Muscle of back (tissue), 11 donors: ENCODE data around the gene PCNA. TPM values are rescaled to one million over a fixed set of nuclear protein-coding genes. Genes with fewer than 3 reads are reported as not detected.
A peak's percentile ranks its signal among the peaks of the same experiment; 100 is the strongest.
"Not testable (repeated sequence)": the region's sequence is repeated elsewhere in the genome, so short reads cannot be mapped to it uniquely, and the experiment has no call there.

Experiments
- DNase-seq, 3 donors: peaks; one replicate each; pipeline versions ENCODE4 v3.0.0 to v3.0.0-alpha.2; 2013
- polyA plus RNA-seq, 10 donors: library from polyadenylated mRNA; unstranded; fragments of 120-200 nt; gene quantifications; one replicate each; pipeline ENCODE4 v1.2.1, GENCODE V29; 2013; ENCODE audit not compliant: insufficient read length in 10 of 10

PCNA gene
- polyA plus RNA-seq, 10 donors = 61.5 to 128 (median 70.3) TPM

DNA sequence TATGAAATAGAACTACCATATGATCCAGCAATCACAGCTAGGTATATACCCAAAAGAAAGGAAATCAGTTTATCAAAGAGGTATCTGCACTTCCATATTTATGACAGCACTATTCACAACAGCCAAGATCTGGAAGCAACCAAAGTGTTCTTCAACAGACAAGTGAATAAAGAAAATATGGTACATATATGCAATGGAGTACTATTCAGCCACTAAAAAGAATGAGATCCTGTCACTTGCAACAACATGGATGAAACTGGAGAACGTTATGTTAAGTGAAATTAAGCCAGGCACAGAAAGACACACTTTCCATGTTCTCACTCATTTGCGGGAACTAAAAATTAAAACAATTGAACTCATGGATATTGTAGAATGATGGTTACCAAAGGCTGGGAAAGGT, 15.3 kb downstream of the PCNA start:
- DNase-seq = no peak

DNA sequence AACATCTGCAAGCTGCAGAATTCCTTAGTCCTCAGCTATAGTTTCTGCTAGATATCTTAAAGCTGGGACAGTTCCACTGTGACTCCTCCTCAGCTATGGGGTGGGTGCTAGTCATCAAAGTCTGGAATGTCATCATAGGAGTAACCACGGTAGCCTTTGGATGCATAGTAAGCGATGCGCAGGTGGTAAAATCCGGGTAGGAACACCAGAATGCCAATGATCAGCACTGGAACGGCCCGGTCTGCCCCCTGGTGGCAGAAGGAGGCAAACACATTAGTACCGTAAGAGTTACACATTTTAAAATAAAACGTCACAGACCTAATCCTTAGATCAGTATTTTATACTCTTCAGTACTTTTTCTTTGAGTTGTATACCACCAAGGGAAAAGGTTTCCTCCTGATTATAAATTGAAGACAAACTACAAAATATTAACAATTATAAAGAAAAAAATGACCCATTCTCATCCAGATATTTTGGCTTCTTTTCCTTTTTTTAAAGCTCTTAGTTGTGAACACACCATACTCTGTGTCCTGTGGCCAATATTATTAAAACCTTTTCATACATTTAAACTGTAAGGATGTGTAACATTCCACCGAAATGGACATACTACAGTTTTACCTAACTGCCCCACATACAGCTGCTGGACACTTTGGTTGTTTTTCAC, 18.9 kb downstream of the PCNA start:
- peak in 2 of 3 donors; percentile 57 to 72 for DNase-seq

DNA sequence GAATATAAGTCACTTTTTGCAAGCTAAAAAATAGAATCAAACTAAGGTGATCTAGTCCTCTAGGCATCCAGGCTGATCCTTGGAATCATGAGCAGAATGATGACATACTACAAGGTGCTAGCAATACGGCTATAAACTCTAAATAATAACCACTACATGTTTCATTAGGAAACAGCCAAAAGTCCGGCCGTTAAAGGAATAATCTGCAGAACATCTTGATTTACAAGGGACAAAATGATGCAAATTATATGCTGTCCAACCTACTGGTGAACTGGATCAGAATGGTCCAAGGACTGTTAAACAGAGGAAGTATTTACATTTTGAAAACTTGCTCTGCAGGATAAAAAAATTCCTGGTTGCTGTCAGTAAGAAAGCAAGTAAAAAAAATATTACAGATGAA, 19.8 kb downstream of the PCNA start:
- DNase-seq = not testable (repeated sequence)

DNA sequence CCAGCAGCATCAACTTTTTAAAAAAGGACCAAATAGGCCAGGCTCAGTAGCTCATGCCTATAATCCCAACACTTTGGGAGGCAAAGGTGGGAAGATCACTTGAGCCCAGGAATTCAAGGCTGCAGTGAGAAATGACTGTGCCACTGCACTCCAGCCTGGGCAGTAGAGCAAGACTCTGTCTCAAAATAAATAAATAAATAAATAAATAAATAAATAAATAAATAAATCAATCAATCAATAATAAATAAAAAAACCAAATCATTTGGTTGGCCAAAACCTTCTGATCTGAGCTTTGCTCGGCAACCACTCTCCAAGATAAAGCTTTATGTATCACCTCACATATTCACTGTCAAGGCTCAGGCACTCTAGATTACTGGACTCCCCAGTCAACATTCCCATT, 20.7 kb downstream of the PCNA start:
- DNase-seq = not testable (repeated sequence)

DNA sequence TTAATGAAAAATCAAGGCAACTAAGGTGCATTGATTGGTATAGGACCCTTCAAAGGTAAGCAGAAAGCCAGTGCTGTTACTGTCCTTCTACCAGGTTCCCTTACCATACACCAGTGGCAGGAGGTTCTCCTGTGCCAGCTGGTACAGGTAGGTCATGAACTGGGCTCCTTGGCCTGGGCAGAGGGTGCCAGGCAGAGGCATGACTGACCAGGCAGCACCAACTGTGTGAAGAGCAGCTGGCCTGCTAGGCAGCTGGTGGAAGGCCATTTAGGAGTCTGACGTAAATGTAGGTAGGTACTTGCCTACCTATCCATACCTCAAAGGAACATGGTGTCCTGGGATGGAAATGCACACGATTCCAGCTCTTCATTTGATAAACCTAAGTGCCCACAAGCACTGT, 23.3 kb downstream of the PCNA start:
- no peak for DNase-seq

DNA sequence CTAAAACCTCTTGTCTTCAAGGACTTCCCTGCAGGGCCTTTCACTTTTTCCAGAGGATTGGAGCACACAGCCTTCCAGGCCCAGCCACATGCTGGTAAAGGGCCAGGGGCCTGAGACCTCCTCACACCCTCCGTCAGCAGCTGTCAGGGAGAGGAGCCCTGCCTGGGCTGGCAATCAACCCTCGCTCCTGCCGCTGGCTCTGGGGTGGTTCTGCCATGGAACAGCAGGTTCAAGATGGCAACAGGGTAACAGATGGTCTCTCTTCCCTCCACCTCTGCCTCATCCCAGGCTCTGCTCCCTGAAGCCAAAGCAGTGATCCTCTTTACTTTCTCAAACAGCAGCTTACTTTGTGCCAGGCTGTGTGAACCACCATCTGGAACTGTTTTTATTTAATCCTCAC, 23.8 kb downstream of the PCNA start:
- no peak for DNase-seq

DNA sequence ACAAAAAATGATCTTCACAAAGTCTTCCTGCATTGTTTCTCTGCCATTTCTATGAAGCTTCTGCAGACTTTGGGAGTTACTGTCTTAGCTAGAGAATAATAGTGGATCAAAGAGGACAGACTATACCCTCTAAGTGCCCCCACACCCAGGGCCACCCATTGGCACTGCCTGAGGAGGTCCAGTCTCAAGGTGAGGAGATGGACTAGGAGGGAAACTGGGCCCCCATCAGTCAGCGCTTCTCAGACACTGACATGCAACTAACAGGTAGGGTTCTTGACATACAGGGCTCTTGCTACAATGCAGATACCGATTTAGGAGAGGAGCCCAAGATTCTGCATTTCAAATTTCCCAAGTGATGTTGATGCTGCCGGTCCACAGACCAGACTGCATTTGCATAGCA, 24.3 kb downstream of the PCNA start:
- no peak for DNase-seq

DNA sequence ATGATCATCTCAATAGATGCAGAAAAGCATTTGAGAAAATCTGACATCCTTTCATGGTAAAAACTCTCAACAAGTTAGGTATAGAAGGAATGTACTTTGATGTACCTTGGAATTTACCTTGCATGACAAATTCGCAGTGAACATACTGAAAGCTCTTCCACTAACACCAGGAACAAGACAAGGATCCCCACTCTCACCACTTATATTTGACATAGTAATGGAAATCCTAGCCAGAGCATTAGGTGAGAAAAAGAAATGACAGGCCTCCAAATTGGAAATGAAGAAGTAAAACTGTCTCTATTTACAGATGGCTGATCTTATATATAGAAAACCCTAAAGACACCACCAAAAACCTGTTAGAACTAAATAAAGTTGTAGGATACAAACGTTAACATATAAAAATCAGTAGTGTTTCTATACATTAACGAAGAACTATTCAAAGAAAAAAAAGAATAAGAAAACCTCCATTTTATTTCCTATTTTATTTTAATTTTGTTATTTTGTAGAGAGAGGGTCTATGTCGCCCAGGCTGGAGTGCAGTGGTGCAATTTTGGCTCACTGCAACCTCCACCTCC, 26.9 kb downstream of the PCNA start:
- DNase-seq = no peak

DNA sequence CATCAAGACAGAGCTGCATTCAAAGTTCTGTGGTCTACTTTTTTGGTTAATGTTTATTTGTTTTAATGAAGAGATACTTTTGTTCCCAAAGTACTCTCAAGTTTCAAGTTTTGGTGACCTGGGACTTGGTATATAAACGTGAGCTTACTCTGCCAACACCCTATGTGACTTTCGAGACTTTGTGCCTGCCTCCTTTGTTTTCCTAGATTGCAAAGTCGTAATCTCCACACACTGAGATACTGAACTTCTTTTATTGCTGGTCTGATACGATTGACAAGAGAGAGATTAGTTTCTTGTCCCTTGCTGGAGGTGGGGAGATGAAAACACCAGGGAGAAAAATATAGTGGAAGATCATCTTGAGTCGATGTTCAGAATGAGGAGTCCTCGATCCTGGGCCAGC, 27.9 kb downstream of the PCNA start:
- DNase-seq = no peak

DNA sequence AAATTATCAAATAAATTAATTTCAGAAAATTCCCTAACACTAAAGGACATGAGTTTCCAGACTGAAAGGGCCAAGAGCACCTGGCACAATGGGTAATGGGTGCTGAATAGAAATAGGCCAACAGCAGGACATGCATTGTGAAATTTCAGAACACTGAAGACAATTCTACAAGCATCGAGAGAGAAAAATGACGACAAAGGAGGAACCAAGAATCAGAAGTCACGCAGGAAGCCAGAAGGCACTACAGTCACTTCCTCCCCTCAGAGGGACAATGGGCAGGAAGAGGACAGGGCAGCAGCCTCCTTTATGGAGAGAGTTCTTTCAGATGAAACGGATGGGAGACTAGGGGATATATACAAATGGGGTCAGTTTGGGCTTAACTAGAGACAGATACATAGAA, 29.6 kb downstream of the PCNA start:
- peak in 1 of 3 donors; percentile 43 for DNase-seq

DNA sequence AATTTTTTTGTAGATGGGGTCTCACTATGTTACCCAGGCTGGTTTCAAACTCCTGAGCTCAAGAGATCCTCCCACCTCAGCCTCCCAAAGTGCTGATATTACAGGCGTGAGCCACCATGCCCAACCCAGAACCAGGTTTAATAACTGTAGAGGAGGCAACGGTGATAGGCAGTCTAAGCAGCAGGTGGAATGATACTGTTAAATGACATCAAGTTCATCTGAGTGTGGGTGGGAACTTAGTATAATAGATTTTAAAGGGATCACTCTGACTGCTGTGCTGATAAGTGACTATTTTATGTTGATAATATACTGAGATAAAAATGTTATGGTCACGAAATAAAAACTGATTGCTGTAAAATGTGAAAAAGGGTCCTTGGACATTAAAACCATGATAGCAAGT, 31.1 kb downstream of the PCNA start:
- DNase-seq = no peak

DNA sequence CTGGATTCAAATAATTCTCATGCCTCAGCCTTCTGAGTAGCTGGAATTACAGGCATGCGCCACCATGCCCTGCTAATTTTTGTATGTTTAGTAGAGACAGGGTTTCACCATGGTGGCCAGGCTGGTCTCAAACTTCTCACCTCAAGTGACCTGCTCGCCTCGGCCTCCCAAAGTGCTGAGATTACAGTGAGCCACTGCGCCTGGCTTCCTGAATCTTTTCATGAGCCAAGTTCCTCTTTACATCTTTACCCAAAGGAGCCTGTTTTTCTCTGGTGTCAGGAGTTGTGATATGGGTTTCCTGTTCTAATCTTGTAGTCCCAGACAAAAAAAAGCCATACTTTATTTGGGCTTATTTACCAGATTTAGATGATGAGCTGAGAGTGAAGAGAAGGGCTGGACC, 34.4 kb downstream of the PCNA start:
- no peak for DNase-seq

DNA sequence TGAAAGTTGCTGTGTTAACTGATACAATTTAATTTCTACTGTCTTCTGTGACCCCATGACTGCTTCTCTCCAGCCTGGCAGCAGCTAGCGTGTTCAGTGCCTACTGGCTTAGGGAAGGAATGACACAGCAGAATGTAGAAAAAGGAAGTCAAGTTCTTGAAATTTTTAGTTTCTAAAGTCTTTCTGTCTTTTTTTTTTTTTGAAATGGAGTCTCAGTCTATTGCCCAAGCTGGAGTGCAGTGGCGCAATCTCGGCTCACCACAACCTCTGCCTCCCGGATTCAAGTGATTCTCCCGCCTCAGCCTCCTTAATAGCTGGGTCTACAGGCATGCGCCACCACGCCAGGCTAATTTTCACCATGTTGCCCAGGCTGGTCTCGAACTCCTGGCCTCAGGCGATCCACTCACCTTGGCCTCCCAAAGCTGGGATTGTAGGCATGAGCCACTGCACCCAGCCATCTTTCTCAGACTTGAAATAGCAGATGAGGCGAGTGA, 39.3 kb downstream of the PCNA start:
- peak in 1 of 3 donors; percentile 38 for DNase-seq

DNA sequence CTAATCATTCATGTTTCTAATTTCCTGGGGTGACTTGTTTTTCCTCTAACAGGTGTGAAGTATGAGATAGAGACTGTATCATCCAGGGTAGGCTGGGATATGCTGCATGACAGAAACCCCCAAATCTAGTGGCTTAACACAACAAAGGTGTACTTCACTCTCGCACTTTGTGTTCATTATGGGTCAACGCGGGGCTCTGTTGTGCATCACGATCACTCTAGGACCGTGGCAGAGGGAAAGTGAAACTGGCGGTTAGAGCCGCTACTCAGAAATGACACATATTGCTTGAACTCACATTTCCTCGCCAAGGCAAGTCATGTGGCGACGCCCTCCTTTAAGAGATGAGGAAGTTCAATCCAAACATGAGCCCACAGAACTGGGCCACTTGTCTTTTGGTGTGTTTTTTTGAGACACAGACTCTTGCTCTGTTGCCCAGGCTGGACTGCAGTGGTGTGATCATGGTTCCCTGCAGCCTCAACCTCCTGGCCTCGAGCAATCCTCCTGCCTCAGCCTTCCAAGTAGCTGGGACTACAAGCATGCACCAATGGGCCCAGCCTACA, 41.3 kb downstream of the PCNA start:
- peak in 2 of 3 donors; percentile 38 to 53 for DNase-seq

DNA sequence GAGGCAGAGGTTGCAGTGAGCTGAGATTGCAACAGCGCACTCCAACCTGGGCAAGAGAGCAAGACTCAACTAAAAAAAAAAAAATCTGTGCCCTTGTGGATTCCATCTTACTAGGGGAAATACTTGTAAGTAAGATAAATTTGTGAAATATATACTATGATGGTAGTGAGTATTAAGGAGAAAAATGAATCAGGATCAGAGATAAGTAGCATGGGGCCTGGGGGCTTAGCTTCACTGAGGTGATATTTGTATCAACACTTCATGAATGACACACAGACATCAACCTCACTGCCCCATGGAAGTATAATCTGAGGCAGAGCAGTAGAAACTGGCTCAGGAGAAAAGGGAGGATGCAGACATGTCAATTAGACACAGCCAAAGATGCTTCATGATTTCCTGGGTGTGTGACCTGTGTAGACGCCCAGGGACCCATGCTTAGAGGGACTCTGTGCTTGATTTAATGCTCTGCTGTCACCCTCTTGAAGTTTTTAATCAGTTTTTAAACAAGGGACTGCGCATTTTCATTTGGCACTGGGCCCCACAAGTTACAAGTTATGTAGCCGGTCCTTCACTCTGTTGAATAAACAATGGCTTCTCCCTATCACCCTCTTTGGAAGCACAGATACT, 41.9 kb downstream of the PCNA start:
- DNase-seq = no peak

DNA sequence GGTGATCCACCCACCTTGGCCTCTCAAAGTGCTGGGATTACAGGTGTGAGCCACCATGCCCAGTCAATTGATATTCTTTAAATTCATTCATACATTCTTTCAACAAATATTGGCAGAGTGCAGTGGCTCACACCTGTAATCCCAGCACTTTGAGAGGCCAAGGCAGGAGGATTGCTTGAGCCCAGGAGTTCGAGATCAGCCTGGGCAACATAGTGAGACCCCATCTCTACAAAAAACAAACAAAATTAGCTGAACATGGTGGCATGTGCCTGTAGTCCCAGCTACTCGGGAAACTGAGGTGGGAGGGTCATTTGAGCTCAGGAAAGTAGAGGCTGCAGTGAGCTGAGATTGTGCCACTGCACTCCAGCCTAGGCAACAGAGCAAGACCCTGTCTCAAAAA, 42.8 kb downstream of the PCNA start:
- not testable (repeated sequence) for DNase-seq

DNA sequence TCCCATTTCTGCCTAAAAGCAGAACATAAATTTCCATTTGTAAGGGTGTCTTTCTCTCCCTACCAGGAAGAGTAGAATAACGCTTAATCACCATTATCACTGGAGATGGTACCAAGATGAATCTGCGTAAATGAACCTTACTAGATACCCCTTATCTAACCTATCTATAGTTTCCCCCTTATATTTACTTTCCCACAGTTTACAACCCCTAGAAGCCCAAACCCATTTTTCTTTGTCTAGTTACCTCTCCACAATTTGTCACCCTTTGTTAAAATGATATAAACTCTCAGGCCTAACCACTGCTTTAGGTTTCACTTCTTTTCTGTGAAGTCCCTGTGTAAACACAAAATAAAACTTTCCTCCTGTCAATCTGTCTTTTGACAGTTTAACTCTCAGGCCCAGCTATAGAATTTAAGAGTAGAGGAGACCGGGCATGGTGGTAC, 45.5 kb downstream of the PCNA start:
- no peak for DNase-seq

DNA sequence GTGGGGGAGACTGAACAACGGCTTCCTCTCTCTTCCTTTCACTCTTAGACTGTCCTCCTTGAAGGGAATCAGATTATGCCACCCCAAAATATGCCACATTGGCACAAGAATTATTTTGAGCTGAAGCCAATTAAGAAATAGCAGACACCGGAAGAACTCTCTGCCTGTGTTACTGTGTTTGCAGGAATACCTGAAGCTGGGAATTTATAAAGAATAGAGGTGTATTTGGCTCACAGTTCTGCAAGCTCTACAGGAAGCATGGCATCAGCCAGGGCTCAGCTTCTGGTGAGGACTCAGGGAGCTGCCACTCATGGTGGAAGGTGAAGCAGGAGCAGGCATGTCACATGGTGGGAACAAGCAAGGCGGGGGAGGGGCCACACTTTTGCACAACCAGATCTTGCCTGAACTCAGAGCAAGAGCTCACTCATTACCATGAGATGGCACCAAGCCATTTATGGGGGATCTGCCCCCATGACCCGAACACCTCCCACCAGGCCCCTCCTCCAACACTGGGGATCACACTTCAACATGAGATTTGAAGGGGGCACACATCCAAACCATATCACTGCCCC, 46.0 kb downstream of the PCNA start:
- no peak for DNase-seq

DNA sequence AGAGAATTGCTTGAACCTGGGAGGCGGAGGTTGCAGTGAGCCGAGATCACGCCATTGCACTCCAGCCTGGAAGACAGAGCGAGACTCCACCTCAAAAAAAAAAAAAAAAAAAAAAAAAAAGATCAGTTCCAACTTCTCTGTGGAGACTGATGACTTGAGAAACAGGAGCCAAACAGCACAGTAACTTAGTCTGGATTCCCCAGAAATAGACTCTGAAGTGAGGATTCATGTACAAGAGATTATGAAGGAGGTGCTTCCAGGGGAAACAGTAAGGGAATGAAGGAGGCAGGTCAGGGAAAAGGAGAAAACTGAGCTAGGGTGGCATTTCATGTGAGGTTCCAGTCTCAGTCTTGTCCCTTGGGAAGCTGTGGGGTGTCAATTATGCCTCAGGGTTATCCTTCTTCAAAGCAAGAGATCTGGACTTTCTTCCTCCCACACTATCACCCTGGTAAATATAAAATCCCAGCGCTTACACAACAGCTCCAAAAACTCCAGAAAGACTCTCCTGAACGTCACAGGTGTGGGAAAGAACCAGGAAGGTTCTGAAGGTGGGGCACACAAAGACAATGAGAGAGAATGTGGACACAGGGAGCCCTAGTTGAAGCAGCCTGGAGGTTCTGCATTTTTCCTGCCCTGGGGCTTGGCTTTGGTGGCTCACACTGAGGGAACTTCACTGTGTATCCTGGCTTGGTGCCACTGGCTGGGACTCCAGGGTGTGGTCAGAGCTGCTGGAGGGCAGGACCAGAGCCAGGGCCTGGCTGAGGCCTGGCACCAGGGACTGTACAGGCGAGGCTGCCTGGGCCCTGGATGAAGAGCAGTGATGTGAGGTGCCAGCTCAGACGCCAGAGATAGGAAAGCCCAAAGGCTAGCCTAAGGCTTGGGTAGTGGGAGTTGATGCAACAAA, 46.8 kb downstream of the PCNA start:
- peak; percentile 40 to 63 (median 40) for DNase-seq

DNA sequence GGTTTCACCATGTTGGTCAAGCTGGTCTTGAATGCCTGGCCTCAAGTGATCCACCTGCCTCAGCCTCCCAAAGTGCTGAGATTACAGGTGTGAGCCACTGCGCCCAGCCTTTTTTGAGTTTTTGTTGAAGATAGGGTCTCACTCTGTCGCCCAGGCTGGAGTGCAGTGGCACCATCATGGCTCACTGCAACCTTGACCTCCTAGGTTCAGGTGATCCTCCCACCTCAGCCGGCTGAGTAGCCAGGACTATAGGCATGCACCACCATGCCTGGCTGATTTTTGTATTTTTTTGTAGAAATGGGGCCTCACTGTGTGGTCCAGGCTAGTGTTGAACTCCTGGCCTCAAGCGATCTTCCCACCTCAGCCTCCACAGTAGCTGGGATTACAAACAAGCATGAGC, 47.8 kb downstream of the PCNA start:
- not testable (repeated sequence) for DNase-seq

DNA sequence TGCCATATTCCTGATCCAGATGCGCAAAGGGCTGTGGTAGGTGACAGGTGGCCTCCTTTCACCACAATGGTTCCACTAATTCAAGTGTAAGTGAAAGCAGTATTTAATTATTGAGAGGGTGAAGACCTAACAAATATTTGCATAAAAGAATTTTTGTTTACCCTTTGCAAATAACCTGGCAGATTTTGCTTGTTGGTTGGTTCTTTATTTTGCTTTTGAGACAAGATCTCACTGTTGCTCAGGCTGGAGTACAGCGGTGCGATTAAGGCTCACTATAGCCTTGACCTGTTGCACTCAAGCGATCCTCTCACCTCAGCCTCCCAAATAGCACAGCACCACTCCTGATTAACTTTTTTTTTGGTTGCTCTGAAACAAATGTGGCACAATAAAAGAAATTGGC, 49.2 kb downstream of the PCNA start:
- DNase-seq = no peak
